ENCODE results near the gene DSE.
"Not testable (repeated sequence)": the region's sequence is repeated elsewhere in the genome, so short reads cannot be mapped to it uniquely, and the experiment has no call there.

Gene DSE

DNA sequence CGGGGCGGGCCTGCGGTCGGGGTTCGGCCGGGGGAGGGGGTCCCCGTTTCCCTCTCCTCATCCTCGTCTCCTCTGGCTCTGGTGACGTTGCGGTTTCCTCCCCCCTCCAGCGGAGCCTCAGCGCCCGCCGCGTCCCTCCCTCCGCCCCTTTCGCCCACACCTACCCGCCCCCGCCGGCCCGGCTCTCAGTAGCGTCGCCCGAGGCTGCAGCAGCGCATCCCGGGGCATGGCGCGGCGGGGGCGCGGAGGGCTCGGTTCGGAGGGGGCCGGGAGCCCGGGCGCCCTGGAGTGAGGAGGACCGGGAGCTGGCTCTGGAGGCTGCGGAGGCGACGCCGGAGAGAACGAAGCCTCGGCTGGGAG is at the start of gene DSE:
Gene DSE, plus strand, starts transcription at position 188 of the 360 bp plus-strand sequence. CDS start 28,304 bp downstream, outside the sequence.
- peak; percentile 40 to 75 for DNase-seq (ENCODE audit: low read depth in 2 of 2)

DNA sequence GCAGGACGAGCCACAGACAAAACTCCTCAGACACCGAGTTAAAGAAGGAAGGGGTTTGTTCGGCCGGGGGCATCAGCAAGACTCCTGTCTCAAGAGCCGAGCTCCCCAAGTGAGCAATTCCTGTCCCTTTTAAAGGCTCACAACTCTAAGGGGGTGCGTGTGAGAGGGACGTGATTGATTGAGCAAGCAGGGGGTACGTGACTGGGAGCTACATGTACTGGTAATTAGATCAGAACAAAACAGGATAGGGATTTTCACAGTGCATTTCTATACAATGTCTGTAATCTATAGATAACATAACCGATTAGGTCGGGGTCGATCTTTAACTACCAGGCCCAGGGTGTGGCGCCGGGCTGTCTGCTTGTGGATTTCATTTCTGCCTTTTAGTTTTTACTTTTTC is 48.8 kb upstream of the DSE start:
- DNase-seq (ENCODE audit: low read depth in 2 of 2), result not testable (repeated sequence)

DNA sequence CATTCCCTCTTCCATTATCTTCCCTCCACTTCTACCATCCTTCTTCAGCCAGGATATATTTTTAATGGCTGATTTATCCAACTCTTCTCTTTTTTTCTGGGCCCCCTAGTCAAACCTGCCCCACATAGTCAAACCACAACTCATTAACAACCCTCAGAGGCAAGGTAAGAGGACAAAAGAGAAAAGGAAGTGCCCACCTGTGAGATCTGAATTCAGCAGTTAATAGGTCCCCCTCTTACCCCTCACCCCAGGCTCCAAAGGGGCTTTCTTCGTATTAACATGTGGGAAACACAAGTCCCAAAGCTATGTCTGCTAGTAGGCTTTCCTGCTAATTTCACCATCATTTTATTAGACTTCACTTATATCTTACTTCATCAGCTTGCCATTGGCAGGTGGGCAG is 46.9 kb upstream of the DSE start:
- DNase-seq (ENCODE audit: low read depth in 2 of 2), result no peak

GRCh38 chr6:116325634-116326132 is 45.1 kb upstream of the DSE start:
- not testable (repeated sequence) for DNase-seq (ENCODE audit: low read depth in 2 of 2)

DNA sequence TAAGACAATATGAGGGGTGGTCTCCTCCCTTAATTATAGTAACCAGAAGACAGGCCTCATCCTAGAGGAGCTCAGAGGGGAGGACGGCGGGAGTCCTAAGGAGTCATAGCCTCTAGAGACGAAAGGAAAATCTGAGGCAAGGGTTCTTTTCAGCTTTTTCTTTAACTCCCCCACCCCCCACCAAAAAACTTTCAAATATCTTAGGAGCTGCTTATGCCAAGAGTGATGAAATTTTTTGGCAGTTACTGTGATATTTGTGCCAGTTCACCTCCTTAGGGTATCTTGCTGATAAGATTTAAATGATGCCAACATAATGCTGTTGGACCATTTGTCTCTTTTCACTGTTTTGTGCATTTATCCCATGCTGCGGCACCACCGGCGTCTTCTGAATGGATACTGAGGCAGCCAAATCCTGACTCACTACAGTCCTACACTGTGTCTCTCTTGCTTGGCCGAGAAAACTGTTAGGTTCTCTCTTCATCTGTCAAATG is 44.5 kb upstream of the DSE start:
- no peak for DNase-seq (ENCODE audit: low read depth in 2 of 2)

GRCh38 chr6:116326996-116327395 is 43.8 kb upstream of the DSE start:
- no peak for DNase-seq (ENCODE audit: low read depth in 2 of 2)

GRCh38 chr6:116327803-116328527 is 42.8 kb upstream of the DSE start:
- no peak for DNase-seq (ENCODE audit: low read depth in 2 of 2)

DNA sequence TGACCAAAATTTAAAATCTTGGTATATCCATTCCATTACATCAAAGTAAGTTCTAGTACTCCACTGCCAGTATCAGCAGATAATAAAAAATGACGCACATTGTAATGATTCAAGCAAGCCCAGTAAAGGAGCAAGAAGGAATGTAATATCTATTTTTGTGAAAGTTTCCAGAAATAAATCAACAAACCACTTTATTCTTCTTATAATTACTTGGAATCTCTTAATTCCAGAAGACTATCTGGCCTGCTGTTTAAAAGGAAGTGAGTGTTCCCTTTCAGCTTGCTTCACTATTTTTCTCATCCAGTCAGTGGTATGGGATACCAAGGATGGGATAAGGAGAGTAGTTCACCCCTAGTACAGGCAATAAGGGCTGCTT is 42.2 kb upstream of the DSE start:
- DNase-seq (ENCODE audit: low read depth in 2 of 2), result no peak

GRCh38 chr6:116329156-116329555 is 41.6 kb upstream of the DSE start:
- no peak for DNase-seq (ENCODE audit: low read depth in 2 of 2)

- no peak for DNase-seq (ENCODE audit: low read depth in 2 of 2)
These were observed 40.2 kb upstream of the DSE start for GRCh38 chr6:116330511-116330910.

DNA sequence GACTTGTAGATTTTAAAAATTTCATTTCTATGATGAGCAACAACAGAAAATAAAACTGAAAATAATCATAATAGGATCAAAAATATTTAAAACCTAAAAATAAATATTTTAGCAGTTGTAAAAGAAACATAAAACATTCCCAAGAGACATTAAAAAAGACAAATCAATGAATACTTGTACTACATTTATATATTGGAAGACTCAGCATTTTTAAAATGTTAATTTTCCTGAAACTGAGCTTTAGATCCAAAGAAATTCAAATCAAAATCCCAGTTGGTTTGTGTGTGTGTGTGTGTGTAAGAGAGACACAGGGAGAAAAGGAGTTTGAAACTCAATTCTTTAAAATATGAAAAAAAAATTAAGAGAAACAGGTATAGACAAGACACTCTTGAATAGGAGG is 38.7 kb upstream of the DSE start:
- no peak for DNase-seq (ENCODE audit: low read depth in 2 of 2)

DNA sequence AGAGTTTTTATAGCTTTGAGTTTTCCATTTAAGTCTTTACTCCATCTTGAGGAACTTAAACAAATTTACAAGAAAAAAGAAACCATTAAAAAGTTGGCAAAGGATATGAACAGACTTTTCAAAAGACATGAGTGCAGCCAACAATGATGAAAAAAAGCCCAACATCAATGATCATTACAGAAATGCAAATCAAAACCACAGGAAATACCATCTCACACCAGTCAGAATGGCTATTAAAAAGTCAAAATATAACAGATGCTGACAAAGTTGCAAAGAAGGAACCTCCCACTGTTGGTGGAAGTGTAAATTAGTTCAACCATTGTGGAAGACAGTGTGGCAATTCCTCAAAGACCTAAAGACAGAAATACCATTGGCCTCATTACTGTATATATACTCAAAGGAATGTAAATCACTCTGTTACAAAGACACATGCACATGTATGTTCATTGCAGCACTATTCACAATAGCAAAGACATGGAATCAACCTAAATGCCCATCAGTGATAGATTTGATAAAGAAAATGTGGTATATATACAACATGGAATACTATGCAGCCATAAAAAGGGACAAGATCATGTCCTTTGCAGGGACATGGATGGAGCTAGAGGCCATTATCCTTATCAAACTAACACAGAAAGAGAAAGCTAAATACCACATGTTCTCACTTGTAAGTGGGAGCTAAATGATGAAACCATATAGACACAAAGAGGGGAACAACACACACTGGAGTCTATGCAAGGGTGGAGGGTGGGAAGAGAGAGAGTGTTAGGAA is 35.9 kb upstream of the DSE start:
- DNase-seq (ENCODE audit: low read depth in 2 of 2), result not testable (repeated sequence)

DNA sequence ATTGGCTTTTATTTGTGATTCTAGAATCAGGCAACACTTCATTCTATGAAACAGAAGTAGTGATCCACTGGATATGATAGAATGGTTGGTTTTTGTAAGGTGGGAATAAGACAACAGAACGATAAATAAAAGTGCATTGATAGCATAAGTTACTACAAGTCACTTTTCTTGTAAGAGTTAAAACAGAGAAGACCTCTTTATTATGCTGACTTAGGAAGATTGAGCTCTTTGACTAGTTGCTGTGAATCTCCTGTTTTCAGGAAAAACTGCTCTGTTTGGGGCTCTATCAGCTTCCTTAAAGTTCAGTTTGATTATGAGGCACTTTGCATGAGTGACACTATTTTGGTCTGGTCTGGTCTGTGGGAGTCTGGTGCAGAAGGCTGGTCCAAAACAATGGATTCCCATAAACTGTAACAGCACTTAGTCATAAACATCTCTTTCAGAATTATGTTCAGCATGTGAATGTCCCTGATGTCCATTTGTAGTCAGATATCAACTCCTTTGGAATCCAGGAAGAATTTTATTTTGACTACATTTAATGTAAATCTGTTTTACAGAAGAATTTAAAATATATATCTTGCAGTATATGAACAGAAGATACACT is 35.0 kb upstream of the DSE start:
- DNase-seq (ENCODE audit: low read depth in 2 of 2), result no peak

DNA sequence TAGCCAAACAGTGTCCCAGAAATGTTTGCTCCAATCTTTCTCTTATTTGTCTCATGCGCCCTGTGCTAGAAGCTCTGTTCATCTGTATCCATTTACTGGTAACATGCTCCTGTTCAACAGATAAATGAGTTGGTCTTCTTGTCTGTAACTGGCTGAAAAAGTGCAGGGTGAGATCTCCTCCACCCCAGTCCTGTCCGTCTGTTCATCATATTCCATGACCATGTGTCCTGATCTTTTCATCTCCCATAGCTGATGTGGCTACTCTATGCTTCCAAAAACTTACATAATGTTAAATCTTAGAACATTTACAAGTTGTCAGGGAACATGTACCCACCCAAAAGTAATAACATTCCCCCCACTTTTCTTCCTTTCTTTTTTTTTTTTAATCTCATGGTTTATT is 31.8 kb upstream of the DSE start:
- DNase-seq (ENCODE audit: low read depth in 2 of 2), result no peak

GRCh38 chr6:116340625-116341024 is 30.1 kb upstream of the DSE start:
- DNase-seq (ENCODE audit: low read depth in 2 of 2), result not testable (repeated sequence)

DNA sequence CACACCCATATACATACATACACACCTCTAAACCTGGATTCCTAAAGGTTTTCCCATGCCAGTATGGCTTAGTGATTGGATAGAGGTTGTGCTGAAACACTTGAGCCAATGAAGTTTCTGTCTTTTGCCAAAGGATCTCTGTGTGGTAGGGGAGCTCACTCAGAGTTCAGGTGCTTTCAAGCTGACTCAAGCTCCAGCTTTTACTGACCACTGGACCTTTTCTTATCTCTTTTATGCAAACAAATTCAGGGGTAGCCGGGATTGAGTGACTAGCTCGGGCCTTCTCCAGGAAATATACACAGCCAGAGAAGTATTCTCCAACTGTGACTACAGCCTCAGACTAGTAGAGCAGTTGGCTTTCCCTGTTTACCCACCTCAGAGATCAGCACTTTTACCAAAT is 21.5 kb upstream of the DSE start:
- no peak for DNase-seq (ENCODE audit: low read depth in 2 of 2)

- no peak for DNase-seq (ENCODE audit: low read depth in 2 of 2)
These were observed 19.6 kb upstream of the DSE start for GRCh38 chr6:116351101-116351500.

DNA sequence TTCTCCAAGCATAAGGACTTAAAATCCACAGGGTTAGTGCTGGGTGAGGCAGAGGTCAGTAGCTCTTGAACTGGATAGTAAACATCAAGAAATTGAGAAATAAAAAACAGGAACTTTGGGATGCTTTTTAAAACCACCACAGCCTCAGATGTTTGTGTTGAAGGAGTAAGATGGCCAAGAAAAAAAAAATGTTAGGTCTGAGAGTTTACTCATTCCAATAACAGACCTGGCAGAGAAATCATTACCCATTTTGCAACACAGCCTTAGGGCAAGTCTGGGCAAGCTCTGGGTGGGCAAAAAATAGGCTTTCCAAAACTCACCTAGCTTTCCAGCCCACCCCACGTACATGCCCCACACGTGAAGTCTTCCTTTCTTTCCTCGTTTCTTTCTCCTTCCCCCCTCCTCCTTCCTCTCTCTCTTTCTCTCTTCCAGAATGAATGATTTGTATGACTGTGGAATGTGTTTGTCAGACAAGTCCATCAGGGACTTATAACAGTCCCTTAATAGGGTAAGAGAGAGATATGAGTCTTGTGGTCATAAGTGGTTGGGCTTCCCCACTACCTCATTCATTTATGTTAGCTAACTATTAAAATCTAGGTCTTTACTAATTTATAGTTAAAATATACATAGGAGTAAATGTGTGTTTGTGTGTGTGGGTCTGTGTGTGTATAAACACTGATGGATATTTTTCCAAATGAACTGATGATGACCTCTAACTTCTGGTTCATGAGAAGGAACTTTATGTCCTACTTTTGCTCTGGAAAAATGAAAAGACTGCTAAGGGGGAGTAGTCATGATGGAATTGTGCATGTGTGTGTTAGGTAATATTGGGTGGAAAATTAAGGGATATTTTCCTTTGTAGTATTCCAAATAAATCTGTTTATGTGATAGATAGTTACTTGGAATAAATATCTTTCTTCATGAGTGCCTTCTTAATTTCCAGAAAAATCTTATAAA is 18.0 kb upstream of the DSE start:
- no peak for DNase-seq (ENCODE audit: low read depth in 2 of 2)

DNA sequence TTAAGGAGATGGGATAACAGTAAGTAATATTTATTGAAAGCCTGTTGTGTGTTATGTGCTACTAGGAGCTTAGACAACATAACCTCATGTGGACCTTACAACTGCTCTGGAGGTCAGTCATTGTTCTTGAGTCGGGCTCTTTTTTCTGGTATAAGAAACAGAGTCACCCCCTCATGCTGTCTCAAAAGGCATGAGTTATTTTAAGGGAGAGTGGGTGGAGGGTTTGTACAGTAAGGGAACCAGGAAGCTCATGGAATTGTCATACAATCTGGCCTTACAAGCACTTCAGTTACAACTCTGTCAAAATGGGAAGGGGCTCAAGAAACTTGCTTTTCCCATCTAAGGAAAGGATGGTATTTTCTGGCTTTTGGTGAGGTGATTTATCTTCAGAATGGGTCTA is 16.5 kb upstream of the DSE start:
- DNase-seq (ENCODE audit: low read depth in 2 of 2), result no peak

- no peak for DNase-seq (ENCODE audit: low read depth in 2 of 2)
These were observed 15.0 kb upstream of the DSE start for GRCh38 chr6:116355796-116356195.

DNA sequence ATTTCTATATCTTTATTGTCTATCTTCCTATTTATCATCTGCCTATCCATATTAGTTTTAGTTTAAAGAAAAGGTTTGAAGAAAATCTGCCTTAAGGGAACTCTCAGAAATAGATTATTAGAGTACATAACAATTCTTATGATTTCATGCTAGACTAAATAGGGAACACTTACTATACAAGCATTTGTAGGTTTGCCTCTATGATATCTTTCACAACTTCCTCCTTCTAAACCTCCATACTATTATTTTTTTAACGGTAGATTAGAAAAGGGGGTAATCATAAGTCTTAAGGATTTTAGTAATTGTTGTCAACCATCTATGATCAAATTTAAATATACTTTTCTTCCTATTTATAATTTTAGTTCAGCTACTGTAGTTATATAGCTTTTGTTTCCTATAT is 11.6 kb upstream of the DSE start:
- no peak for DNase-seq (ENCODE audit: low read depth in 2 of 2)

GRCh38 chr6:116359835-116360234 is 10.9 kb upstream of the DSE start:
- DNase-seq (ENCODE audit: low read depth in 2 of 2), result no peak

All from stimulated activated CD8-positive, alpha-beta memory T cell treated with anti-CD3 and anti-CD28 coated beads, Interleukin-7, amount 100 ng/mL, for 4 hours (primary cell).